ENCODE data around the gene HNRNPA3. TPM values are rescaled to one million over a fixed set of nuclear protein-coding genes. Genes with fewer than 3 reads are reported as not detected.

HNRNPA3 gene
- total RNA-seq = 33.8 and 51.1 TPM in 2 replicates

DNA sequence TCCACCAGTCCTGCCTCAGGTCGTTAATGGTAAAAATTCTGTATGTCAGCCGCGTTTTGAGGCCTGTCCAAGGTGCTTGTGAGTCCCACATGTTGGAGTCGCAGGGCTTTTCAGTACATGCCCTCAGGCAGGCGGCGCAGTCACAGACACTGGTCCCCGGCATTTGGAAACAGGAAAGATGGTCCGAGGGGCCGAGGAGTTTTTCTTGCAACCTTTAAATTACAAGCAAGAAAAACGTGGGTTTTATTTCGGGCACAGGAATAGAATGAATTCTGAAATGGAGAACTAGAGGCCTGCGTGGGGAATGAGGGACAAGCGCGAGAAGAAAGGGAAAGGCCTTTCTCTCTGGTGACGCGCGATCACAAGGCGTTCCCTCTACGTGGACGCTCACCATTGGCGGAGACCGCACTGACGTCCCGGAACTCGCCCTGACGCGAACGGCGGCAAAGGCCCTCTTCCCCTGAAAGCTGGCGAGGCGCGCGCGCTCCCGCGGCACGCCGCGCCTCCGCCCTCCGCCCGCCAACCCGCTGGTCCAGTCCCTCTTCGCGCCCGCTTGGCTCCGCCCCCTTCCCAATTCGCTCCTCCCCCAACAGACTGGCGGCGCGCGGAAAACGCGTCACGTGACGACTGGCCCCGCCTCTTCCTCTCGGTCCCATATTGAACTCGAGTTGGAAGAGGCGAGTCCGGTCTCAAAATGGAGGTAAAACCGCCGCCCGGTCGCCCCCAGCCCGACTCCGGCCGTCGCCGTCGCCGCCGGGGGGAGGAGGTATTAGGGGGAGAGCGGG is at the start of gene HNRNPA3:
Gene HNRNPA3, plus strand, starts transcription at position 689 of the 785 bp plus-strand sequence. Its CDS starts 6 bp downstream, at position 695.

GRCh38 chr2:177264693-177265587 is 52.3 kb downstream of the HNRNPA3 start, which contains the start of gene NFE2L2:
TSS of gene NFE2L2 (minus strand) at chr2:177264727. CDS start at chr2:177264576, 151 bp downstream.

Other genes starting within 250 kb of the HNRNPA3 start
- 40.1 and 47.2 TPM in 2 replicates for gene NFE2L2, start 51.9 kb downstream of the HNRNPA3 start, total RNA-seq
- gene AGPS, start 180.0 kb downstream of the HNRNPA3 start, total RNA-seq = 46.3 and 53.7 TPM in 2 replicates